ENCODE data around the gene SLC27A1. TPM values are rescaled to one million over a fixed set of nuclear protein-coding genes. Genes with fewer than 3 reads are reported as not detected.

The SLC27A1 gene
- total and polyA plus RNA-seq, 9 of the 15 experiments (the other 6 are each of a cell fraction or from before 2014, with no cell fraction given) = 0.06 to 3.0 (median 1.1) TPM

DNA sequence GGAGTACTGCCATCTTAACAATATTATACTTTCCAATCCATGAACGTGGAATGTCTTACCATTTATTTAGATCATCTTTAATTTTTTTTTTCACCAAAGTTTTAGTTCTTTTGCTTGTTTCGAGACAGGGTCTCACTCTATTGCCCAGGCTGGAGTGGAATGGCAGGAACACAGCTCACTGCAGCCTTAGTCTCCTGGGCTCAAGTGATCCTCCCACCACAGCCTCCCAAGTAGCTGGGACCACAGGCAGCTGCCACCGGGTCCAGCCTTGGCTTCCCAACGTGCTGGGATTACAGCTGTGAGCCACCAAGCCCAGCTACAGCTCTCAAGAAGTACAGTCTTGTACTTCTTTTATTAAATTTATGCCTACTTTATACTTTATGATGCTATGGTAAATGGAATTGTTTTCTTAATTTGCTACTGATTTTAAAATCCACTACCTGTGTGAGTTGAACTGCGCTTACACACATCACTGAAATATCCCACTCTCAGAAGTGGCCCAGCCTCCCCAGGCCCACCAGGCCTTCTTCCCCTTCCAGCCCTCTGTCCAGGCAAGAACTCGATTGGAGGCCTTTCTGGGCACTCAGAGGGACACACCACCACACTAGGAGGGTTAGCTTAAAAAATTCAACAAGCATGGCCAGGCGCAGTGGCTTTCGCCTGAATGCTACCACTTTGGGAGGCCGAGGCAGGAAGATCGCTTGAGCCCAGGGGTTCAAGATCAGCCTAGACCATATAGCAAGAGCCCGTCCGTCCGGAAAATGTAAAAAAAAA is 40.1 kb downstream of the SLC27A1 start (continued):
- TF ChIP-seq KAT7 (CRISPR knock-in tag; IDR thresholded peaks at IDR 0.05; ENCODE audit: borderline replicate concordance) (no peak), CHD4 (IDR thresholded peaks at IDR 0.05; ENCODE audit: insufficient read depth, insufficient replicate concordance, low read depth, low read length, poor library complexity, severe bottlenecking) (no peak), ZNF766 (CRISPR knock-in tag; conservative IDR thresholded peaks at IDR 0.05) (no peak; the same call in 1 of the 2 replicates), TAF7 (tag; IDR thresholded peaks at IDR 0.05) (no peak), DDX20 (tag; IDR thresholded peaks at IDR 0.05; ENCODE audit: low read depth) (no peak), DMBX1 (CRISPR knock-in tag; IDR thresholded peaks at IDR 0.05; ENCODE audit: borderline replicate concordance) (no peak), RB1 (IDR thresholded peaks at IDR 0.05; ENCODE audit: low read depth) (no peak), ZNF551 (CRISPR knock-in tag; IDR thresholded peaks at IDR 0.05) (no peak), USF1 (CRISPR knock-in tag; IDR thresholded peaks at IDR 0.05) (no peak), HNRNPK (IDR thresholded peaks at IDR 0.05; ENCODE audit: low read depth, low read length, poor library complexity, severe bottlenecking) (no peak), ZNF347 (CRISPR knock-in tag; IDR thresholded peaks at IDR 0.05; ENCODE audit: low read depth) (no peak), BRCA1 (IDR thresholded peaks at IDR 0.05) (no peak), BRCA1 (CRISPR knock-in tag; IDR thresholded peaks at IDR 0.05) (no peak), NFXL1 (CRISPR knock-in tag; IDR thresholded peaks at IDR 0.05) (no peak), ZNF584 (CRISPR knock-in tag; IDR thresholded peaks at IDR 0.05; ENCODE audit: low read depth) (no peak), RBM25 (IDR thresholded peaks at IDR 0.05; ENCODE audit: low read depth, low read length, severe bottlenecking) (peak; percentile 14), SOX6 (IDR thresholded peaks at IDR 0.05) (no peak), JUND (IDR thresholded peaks at IDR 0.05; ENCODE audit: borderline replicate concordance, low read depth, low read length) (no peak), JUND (tag; IDR thresholded peaks at IDR 0.05; ENCODE audit: borderline replicate concordance, low read depth, low read length) (no peak), FUS (optimal IDR thresholded peaks at IDR 0.05; ENCODE audit: low read depth, low read length) (no peak)
- TF ChIP-seq, protein P1, sequence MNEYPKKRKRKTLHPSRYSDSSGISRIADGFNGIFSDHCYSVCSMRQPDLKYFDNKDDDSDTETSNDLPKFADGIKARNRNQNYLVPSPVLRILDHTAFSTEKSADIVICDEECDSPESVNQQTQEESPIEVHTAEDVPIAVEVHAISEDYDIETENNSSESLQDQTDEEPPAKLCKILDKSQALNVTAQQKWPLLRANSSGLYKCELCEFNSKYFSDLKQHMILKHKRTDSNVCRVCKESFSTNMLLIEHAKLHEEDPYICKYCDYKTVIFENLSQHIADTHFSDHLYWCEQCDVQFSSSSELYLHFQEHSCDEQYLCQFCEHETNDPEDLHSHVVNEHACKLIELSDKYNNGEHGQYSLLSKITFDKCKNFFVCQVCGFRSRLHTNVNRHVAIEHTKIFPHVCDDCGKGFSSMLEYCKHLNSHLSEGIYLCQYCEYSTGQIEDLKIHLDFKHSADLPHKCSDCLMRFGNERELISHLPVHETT (CRISPR knock-in tag; conservative IDR thresholded peaks at IDR 0.05 in 1 of 2, IDR thresholded peaks at IDR 0.05 in 1 of 2) = no peak
- TF ChIP-seq, protein P2, sequence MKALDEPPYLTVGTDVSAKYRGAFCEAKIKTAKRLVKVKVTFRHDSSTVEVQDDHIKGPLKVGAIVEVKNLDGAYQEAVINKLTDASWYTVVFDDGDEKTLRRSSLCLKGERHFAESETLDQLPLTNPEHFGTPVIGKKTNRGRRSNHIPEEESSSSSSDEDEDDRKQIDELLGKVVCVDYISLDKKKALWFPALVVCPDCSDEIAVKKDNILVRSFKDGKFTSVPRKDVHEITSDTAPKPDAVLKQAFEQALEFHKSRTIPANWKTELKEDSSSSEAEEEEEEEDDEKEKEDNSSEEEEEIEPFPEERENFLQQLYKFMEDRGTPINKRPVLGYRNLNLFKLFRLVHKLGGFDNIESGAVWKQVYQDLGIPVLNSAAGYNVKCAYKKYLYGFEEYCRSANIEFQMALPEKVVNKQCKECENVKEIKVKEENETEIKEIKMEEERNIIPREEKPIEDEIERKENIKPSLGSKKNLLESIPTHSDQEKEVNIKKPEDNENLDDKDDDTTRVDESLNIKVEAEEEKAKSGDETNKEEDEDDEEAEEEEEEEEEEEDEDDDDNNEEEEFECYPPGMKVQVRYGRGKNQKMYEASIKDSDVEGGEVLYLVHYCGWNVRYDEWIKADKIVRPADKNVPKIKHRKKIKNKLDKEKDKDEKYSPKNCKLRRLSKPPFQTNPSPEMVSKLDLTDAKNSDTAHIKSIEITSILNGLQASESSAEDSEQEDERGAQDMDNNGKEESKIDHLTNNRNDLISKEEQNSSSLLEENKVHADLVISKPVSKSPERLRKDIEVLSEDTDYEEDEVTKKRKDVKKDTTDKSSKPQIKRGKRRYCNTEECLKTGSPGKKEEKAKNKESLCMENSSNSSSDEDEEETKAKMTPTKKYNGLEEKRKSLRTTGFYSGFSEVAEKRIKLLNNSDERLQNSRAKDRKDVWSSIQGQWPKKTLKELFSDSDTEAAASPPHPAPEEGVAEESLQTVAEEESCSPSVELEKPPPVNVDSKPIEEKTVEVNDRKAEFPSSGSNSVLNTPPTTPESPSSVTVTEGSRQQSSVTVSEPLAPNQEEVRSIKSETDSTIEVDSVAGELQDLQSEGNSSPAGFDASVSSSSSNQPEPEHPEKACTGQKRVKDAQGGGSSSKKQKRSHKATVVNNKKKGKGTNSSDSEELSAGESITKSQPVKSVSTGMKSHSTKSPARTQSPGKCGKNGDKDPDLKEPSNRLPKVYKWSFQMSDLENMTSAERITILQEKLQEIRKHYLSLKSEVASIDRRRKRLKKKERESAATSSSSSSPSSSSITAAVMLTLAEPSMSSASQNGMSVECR (CRISPR knock-in tag; IDR thresholded peaks at IDR 0.05) = 0 out of 2 replicates have a peak, but pooled peaks have one; percentile 19
